ENCODE data around the gene TEX35.

GRCh38 chr1:178564086-178564782, 51.3 kb downstream of the TEX35 start:
- no peak for TF ChIP-seq JUNB (IDR thresholded peaks at IDR 0.05)
- TF ChIP-seq SMC3 (IDR thresholded peaks at IDR 0.05; ENCODE audit: borderline replicate concordance, low read length), result no peak
- TF ChIP-seq CEBPB (IDR thresholded peaks at IDR 0.05; ENCODE audit: borderline replicate concordance in 1 of 2, low read depth in 2 of 2, low read length in 2 of 2), result no peak
- no peak for TF ChIP-seq ATF2 (IDR thresholded peaks at IDR 0.05; ENCODE audit: low read length)
- TF ChIP-seq CTCF (IDR thresholded peaks at IDR 0.05 in 2 of 3, conservative IDR thresholded peaks at IDR 0.05 in 1 of 3; ENCODE audit: control insufficient read depth in 2 of 3, extremely low read depth in 1 of 3, insufficient read depth in 1 of 3, low read depth in 3 of 3, low read length in 3 of 3), result no peak
- no peak for TF ChIP-seq GABPA (IDR thresholded peaks at IDR 0.05; ENCODE audit: low read depth)
- no peak for TF ChIP-seq FOXM1 (IDR thresholded peaks at IDR 0.05; ENCODE audit: low read depth, low read length)
- no peak for TF ChIP-seq MXI1 (IDR thresholded peaks at IDR 0.05; ENCODE audit: low read depth, low read length)
- TF ChIP-seq ZNF274 (IDR thresholded peaks at IDR 0.05; ENCODE audit: insufficient read depth, insufficient read length), result no peak
- TF ChIP-seq POLR2A (IDR thresholded peaks at IDR 0.05; ENCODE audit: low read depth, low read length), result no peak
- TF ChIP-seq PBX3 (IDR thresholded peaks at IDR 0.05; ENCODE audit: insufficient replicate concordance, low read depth, low read length), result no peak
- no peak for TF ChIP-seq ATF7 (IDR thresholded peaks at IDR 0.05; ENCODE audit: low read depth)
- TF ChIP-seq PAX5 (IDR thresholded peaks at IDR 0.05; ENCODE audit: borderline replicate concordance, low read depth, low read length), result no peak

Measured in GM12878 (cell line).